Medulla oblongata (tissue), 1 donor: Measurements from ENCODE around the gene PPP1CA.
"Not testable (repeated sequence)": the region's sequence is repeated elsewhere in the genome, so short reads cannot be mapped to it uniquely, and the experiment has no call there.

Experiments used
- DNase-seq: peaks from one replicate; pipeline ENCODE4 v3.0.0-alpha.2; 2015; ENCODE audit errors: extremely low spot score

PPP1CA gene

DNA sequence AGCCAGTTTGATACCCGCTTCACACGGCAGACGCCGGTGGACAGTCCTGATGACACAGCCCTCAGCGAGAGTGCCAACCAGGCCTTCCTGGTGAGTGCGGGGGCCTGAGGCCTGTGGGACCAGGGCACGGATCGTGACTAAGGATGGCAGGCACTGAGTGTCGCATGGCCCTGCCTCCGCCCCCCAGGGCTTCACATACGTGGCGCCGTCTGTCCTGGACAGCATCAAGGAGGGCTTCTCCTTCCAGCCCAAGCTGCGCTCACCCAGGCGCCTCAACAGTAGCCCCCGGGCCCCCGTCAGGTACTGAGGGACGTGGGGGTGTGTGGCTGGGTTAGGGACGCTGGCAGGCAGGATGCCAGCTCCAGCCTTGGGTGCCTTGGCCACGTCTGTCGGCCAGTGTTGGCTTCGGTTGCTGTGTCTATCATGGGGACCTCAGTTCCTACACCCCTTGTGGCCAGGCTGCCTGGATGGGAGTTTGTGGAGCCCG is 32.8 kb upstream of the PPP1CA start:
- DNase-seq = no peak

DNA sequence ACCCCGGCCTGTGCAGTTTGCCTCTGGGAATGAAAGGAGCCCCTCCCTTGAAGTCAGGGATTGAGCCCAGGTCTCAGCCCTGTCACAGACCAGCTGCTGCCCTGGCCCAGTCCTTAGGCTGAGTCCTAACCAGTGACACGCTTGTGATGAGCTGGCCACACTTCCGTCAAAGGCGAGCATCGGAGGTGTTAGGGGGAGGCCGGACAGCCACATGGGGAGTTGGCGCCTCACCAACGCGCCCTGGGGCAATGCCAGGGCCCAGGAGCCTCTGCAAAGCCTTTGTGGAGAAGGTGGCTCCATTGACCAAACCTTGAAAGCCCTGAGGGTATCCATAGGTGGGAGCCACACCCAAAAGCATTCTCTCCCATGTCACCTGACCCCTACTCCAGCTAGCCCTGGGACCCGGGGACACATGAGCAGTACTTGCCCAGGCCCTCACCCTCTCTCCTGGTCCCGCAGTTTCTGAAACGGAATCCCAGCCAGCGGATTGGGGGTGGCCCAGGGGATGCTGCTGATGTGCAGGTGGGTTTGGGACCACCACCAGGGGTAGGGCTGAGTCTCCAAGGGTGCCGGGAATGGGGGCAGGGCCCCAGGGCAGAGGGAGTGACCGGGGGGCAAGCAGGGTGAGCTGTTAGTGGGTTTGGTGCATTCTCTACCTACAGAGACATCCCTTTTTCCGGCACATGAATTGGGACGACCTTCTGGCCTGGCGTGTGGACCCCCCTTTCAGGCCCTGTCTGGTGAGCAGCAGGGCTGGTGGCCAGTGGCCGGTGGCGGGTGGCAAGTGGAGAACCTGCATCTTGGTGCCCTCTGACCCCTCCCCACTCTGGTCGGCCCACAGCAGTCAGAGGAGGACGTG is 32.1 kb upstream of the PPP1CA start:
- no peak for DNase-seq

DNA sequence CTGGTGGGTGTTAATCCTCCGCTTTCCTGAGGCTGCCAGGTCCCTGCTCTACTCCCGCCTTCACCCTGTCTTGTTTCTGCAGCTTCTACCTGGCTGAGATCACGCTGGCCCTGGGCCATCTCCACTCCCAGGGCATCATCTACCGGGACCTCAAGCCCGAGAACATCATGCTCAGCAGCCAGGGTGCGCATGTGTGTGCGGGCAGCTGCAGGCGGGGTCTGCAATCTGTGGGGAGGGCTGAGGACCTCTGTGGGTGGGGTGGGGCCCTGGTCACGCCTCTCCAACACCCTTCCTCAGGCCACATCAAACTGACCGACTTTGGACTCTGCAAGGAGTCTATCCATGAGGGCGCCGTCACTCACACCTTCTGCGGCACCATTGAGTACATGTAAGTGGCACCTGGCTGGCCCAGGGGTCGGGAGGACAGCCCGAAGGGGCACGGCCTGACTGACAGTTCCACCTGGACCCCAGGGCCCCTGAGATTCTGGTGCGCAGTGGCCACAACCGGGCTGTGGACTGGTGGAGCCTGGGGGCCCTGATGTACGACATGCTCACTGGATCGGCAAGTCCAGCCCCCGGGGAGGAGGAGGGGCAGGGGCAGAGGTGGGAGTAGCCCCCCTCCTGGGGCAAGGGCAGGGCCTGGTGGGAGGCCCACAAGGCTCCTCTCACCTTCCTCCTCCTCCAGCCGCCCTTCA is 31.1 kb upstream of the PPP1CA start:
- DNase-seq = no peak

- DNase-seq = no peak
Observed at GRCh38 chr11:67431346-67432249, 29.9 kb upstream of the PPP1CA start.

- DNase-seq = no peak
Observed at GRCh38 chr11:67429722-67430121, 28.1 kb upstream of the PPP1CA start.

DNA sequence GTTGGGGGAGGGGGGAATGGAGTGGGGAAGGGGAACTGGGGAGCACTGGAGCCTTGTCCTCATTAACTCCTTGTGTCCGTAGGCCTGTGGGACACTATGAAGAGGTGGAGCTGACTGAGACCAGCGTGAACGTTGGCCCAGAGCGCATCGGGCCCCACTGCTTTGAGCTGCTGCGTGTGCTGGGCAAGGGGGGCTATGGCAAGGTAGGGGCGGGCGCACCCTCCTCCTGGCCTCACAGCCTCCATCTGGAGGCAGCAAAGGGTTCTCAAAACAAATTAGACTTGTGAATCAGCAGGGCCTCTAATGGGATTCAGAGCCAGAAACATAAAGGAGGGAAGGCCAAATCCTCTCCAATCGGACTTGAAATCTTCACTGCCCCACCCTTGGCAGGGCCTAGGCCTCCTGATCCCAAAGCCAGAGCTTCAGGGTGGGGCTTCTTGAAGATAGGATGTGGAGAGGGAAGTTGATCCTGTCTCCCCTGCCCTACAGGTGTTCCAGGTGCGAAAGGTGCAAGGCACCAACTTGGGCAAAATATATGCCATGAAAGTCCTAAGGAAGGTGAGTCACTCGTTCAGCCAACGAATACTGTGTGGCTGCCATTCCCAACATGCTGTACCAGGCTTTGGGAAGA is 27.5 kb upstream of the PPP1CA start:
- no peak for DNase-seq

- DNase-seq = peak; percentile 98
Observed at GRCh38 chr11:67428052-67429001, 26.7 kb upstream of the PPP1CA start, which contains the start of gene RPS6KB2. Gene RPS6KB2 (plus strand): TSS chr11:67428494. CDS start chr11:67428546, 52 bp downstream.

DNA sequence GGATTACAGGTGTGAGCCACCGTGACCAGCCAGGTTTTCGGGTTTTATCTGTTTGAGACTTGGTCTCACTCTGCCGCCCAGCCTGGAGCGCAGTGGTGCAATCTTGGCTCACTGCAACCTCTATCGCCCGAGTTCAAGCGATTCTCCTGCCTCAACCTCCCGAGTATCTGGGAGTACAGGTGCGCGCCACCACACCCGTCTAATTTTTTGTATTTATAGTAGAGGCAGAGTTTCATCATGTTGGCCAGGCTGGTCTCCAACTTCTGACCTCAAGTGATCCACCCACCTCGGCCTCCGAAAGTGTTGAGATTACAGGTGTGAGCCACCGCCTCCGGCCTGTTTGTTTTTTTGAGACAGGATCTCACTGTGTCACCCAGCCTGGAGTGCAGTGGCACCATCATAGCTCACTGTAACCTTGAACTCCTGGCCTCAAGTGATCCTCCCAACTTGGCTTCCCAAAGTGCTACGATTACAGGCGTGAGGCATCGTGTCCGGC is 25.8 kb upstream of the PPP1CA start:
- not testable (repeated sequence) for DNase-seq

GRCh38 chr11:67423891-67424613 is 22.4 kb upstream of the PPP1CA start:
- no peak for DNase-seq

DNA sequence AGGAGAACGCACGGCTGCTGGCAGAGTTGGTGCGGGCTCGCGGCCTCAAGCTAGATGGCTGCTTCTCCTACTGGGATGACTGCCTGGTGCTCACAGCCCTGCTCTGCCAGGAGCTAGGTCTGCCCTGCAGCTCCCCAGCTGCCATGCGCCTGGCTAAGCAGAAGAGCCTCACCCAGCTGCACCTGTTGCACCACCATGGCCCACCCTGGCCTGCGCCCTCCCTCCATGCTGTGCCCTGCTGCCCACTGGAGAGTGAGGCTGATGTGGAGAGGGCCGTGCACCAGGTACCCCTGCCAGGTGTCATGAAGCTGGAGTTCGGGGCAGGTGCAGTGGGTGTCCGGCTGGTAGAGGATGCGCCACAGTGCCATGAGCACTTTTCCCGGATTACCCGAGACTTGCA is 21.8 kb upstream of the PPP1CA start:
- DNase-seq = no peak

GRCh38 chr11:67422891-67423290 is 21.2 kb upstream of the PPP1CA start:
- no peak for DNase-seq

GRCh38 chr11:67421430-67422031 is 19.9 kb upstream of the PPP1CA start:
- DNase-seq = no peak

- peak; percentile 90 for DNase-seq
Observed at GRCh38 chr11:67420646-67421429, 19.2 kb upstream of the PPP1CA start.

DNA sequence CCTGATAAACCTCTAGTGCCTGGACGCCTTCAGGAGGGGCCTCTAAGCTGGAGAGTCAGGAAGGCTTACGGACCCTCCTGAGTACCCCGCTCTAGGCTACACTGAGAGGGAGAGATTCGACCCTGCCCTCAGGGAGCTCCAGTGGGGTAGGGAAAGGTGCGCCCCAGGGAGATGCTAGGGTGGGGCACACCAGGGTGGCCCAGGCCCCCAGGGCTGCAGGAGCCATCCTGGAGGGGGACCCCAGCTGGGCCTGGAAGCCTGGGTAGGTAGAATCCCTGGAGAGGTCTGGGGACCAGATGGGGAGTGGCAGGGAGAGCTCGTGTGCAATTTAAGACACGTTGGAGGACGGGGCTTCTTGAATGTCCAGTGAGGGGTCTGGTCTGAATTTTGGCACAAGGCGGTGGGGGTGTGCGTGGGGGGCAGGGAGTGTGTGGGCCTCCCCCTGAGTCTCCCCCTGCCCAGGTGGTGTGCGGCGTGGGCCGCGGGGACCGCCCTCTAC is 18.5 kb upstream of the PPP1CA start:
- DNase-seq = no peak

GRCh38 chr11:67419325-67420049 is 17.8 kb upstream of the PPP1CA start:
- DNase-seq = no peak

DNA sequence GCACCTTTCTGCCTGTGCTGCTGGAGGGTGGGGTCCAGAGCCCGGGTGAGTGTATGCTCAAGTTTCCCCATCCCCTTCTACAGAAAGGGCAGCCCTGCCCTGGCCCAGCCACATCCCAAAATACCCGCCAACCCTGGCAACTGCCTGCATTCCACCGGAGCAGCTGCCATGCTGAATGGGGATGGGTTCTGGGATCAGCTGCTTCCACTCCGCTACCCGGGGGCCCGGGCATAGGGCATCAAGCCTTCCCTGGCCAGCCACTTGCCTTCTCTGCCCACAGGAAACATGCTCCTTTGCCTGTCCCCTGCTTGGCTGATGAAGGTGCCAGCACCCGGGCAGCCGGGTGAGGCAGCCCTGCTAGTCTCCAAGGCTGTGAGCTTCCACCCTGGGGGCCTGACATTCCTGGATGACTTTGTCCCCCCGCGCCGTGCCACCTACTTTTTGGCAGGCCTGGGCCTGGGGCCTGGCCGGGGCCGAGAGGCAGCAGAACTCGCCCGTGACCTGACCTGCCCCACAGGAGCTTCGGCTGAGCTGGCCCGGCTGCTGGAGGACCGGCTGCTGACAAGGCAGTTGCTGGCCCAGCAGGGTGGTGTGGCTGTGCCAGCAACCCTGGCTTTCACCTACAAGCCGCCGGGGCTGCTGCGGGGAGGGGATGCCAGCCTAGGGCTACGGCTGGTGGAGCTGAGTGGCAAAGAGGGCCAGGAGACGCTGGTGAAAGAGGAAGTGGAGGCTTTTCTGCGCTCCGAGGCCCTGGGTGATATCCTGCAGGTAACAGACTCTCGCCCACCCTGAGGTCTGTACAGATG is 17.0 kb upstream of the PPP1CA start:
- no peak for DNase-seq
